ENCODE measurements around the gene ITPRIPL2.

Gene ITPRIPL2

DNA sequence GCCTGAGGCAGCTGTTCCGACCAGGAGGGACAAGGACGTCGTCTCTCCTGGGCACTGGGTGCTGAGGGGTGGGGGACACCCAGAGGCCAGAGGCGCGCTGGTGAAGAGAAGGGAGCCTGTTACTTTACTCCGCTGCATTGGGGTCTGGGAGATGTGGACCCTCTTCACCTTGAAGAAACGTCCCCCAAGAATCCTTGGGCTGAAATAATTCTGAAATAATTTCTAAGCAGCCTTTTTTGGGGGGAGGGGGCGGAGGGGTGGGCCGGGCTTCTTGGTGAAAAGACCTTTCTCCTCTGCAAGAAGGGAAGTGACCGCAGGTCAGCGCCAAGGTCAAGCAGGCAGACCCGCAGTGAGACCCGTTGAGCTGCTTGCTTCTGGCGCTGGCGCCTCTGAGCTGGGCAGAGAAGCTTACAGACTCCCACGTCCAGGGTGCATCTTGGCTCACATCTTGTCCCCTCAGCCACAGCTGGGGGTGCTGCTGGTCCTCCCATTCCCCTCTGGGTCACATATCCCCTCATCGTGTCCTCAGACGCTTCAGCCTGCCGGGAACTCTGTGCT lies 55.4 kb downstream of the ITPRIPL2 start:
- CTCF ChIA-PET = interaction anchor here (1.3 kb wide), 1 partner anchor 10 kb away, joined by 5 read pairs; no protein-coding TSS in a partner anchor
- POLR2A ChIA-PET = no interaction called here
- TF ChIP-seq, protein P1, sequence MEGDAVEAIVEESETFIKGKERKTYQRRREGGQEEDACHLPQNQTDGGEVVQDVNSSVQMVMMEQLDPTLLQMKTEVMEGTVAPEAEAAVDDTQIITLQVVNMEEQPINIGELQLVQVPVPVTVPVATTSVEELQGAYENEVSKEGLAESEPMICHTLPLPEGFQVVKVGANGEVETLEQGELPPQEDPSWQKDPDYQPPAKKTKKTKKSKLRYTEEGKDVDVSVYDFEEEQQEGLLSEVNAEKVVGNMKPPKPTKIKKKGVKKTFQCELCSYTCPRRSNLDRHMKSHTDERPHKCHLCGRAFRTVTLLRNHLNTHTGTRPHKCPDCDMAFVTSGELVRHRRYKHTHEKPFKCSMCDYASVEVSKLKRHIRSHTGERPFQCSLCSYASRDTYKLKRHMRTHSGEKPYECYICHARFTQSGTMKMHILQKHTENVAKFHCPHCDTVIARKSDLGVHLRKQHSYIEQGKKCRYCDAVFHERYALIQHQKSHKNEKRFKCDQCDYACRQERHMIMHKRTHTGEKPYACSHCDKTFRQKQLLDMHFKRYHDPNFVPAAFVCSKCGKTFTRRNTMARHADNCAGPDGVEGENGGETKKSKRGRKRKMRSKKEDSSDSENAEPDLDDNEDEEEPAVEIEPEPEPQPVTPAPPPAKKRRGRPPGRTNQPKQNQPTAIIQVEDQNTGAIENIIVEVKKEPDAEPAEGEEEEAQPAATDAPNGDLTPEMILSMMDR (IDR thresholded peaks at IDR 0.05; ENCODE audit: insufficient read depth, low read length, missing control alignments) = no peak
- no peak overlapping the region for H3K4me3 ChIP-seq (ENCODE audit: low read depth, low read length)
- no peak for DNase-seq (ENCODE audit: low read depth, low spot score)

GRCh38 chr16:19170043-19170655 lies 56.4 kb downstream of the ITPRIPL2 start:
- TF ChIP-seq, protein P1 (IDR thresholded peaks at IDR 0.05; ENCODE audit: insufficient read depth, low read length, missing control alignments) = no peak
- H3K4me3 ChIP-seq (ENCODE audit: low read depth, low read length) = no peak overlapping the region
- ChIA-PET CTCF (interaction anchor here (1.5 kb wide), 1 partner anchor 84 kb away, joined by 5 read pairs; no protein-coding TSS in a partner anchor), POLR2A (no interaction called here)
- no peak for DNase-seq (ENCODE audit: low read depth, low spot score)

Measured in AG04449 (cell line).